Activated naive CD4-positive, alpha-beta T cell treated with anti-CD3 and anti-CD28 coated beads, Interleukin-2, amount 10 ng/mL, durations not matched to agents 7 days and 5 days (primary cell): Measurements from ENCODE around the gene QRFP.
"Not testable (repeated sequence)": the region's sequence is repeated elsewhere in the genome, so short reads cannot be mapped to it uniquely, and the experiment has no call there.

Experiments used
- CTCF ChIA-PET: fragments of 350-600 bp; sonication (Branson Sonifier 250); formaldehyde crosslinking; loops from one replicate; lab custom pipeline; 2021; ENCODE audit warnings: antibody characterized with exemption; lab: Charles Lee
- DNase-seq: peaks from one replicate; pipeline ENCODE4 v3.0.0-alpha.2; 2020
- H3K27ac Mint-ChIP-seq: one replicate; pipeline ENCODE4 v1.8.0; 2021; ENCODE audit warnings: mild to moderate bottlenecking, moderate library complexity, mixed read lengths
- H3K27me3 Mint-ChIP-seq: one replicate; pipeline ENCODE4 v1.8.0; 2021; ENCODE audit warnings: mild to moderate bottlenecking, mixed read lengths
- H3K36me3 Mint-ChIP-seq: one replicate; pipeline ENCODE4 v1.8.0; 2021; ENCODE audit warnings: mixed read lengths
- H3K4me1 Mint-ChIP-seq: one replicate; pipeline ENCODE4 v1.8.0; 2021; ENCODE audit warnings: mixed read lengths
- H3K4me3 Mint-ChIP-seq: one replicate; pipeline ENCODE4 v1.8.0; 2021; ENCODE audit warnings: mild to moderate bottlenecking, moderate library complexity, mixed read lengths
- H3K9me3 Mint-ChIP-seq: one replicate; pipeline ENCODE4 v1.8.0; 2021; ENCODE audit warnings: mixed read lengths

The QRFP gene

DNA sequence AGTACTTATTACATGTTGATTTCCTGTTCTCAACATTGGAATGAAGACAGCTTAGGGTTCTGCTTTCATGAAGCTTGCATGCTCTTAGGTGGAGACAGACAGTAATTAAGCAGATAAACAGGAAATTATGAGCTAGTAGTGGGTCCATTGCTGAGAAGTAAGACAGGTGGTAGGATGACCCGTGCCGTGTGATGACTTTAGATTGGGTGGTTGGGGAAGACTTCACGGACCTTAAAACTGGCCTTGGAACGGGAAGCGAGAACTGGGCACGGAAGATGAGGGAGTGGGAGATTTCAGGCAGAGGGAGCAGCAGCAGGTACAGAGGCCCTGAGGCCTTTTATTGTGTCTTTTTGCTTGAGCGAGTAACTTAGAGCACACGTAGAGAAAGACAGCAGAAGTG, 34.4 kb downstream of the QRFP start:
- Mint-ChIP-seq H3K4me3 (no peak overlapping the region), H3K9me3 (no peaks in the 10 kb centered on the region), H3K27me3 (no peaks in the 10 kb centered on the region), H3K4me1 (peaks cover under 1% of the 10 kb centered on the region), H3K36me3 (peaks cover 1% of the 10 kb centered on the region), H3K27ac (no peak overlapping the region)
- no peak for DNase-seq
- CTCF ChIA-PET: interaction anchor here (1.2 to 5.6 kb wide), 4 partner anchors 88 to 162 kb away, joined by 4 to 39 read pairs (median 13); no protein-coding TSS in a partner anchor

- CTCF ChIA-PET: interaction anchor here (0.7 to 5.6 kb wide), 5 partner anchors 87 to 176 kb away, joined by 3 to 39 read pairs (median 12); no protein-coding TSS in a partner anchor
- H3K27ac Mint-ChIP-seq: no peak overlapping the region
Measured at GRCh38 chr9:130861372-130862180, 35.0 kb downstream of the QRFP start.

DNA sequence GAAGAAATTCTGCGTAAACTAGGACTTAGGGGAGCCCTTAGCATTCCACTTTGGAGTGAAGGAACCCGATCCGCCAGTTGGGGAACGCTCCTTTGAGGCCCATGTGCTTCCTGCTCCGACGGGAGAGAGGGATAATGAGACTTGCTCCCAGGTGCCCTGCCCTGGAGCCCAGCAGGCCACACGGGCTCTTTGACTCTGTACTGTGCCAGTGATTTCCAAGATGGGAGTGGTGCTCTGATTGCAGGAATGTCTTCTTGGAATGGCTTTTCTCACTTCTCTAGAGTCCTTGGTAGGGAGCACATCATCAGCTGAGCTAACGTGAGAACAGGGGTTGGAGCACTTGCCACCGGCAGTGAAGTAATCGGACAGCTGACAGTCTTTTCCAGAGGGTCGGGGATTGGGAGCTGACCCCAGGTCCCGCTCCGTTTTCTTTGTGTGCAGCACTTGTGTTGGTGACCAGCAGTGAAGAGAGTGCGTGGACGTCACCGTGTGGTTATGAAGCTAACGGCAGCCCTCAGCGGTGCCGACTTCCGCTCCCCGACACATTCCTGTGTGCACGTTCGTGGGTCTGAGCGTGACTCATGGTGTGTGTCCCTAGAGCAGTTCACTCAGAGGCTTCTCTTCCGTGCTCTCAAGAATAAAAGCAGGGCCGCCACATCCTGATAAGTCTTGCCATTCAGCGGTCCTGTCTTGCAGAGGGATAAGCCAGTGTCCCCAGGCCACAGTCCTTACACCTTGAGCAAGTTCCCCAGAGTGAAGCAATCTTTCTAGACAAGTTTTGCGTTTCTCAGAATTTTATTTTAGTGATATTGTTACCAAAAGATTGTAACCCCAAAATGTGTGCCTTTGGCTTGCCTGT, 35.9 kb downstream of the QRFP start:
- Mint-ChIP-seq H3K4me1 (no peaks in the 10 kb centered on the region), H3K36me3 (no peaks in the 10 kb centered on the region), H3K27ac (no peak overlapping the region), H3K4me3 (no peak overlapping the region), H3K9me3 (no peaks in the 10 kb centered on the region), H3K27me3 (no peaks in the 10 kb centered on the region)
- CTCF ChIA-PET: interaction anchor here (0.7 to 1.3 kb wide), 2 partner anchors 86 to 175 kb away, joined by 3 read pairs; no protein-coding TSS in a partner anchor
- DNase-seq: no peak

More at GRCh38 chr9:130861372-130862180, 35.0 kb downstream of the QRFP start:
- no peaks in the 10 kb centered on the region for H3K9me3 Mint-ChIP-seq
- DNase-seq: no peak
- no peak overlapping the region for H3K4me3 Mint-ChIP-seq
- peaks cover 1% of the 10 kb centered on the region for H3K36me3 Mint-ChIP-seq
- H3K27me3 Mint-ChIP-seq: no peaks in the 10 kb centered on the region
- H3K4me1 Mint-ChIP-seq: no peaks in the 10 kb centered on the region

DNA sequence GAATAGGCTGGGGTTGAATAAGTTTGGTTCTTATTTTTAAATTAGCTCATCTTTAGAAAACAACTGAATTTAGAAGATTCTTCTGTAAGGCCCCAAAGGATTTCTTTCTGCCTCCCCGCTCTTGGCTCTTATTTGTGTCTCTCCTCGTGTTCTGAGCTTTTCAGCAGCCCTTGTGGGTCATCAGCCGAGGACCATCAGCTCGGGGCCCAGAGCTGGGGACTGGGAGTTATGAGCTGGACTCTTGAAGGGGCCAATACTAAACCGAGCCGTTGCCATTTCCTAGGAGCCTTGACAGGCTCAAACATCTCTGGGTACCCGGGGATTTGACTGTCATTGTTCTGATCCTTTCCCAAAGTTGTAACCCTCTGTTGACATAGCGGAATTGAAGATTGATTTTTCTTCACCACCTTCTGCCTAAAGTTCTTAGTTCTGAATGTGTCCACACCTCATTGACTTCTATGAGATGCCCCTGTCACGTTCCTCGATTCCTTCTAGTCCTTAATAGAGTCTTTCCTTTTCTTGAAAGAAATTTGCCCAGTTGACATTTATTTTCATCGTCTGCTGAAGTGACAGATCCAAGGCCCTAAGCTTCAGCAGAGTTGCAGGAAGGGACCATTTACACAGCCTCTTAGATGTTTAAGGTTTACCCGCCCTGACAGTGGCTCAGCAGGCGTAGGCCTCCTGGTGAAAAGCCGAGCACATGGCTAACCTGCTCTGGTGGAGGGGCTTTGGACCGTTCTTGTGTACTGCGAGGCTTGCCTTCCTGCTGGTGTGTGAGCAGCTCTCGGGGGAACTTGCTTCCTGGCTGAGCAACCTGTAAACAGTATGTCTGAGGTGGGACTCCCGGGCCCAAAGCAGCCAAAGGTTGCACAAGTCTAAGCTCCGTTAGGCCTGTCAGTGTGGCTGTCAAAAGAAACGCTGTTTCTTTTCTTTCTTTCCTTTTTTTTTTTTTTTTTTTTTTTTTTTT, 37.6 kb downstream of the QRFP start:
- H3K4me3 Mint-ChIP-seq: no peak overlapping the region
- H3K36me3 Mint-ChIP-seq: peaks cover 2% of the 10 kb centered on the region
- CTCF ChIA-PET: interaction anchor here (0.7 to 2.4 kb wide), 4 partner anchors 11 to 157 kb away, joined by 3 to 11 read pairs (median 4); no protein-coding TSS in a partner anchor
- no peaks in the 10 kb centered on the region for H3K4me1 Mint-ChIP-seq
- H3K9me3 Mint-ChIP-seq: no peaks in the 10 kb centered on the region
- no peaks in the 10 kb centered on the region for H3K27me3 Mint-ChIP-seq
- H3K27ac Mint-ChIP-seq: no peak overlapping the region
- no peak for DNase-seq

GRCh38 chr9:130857864-130858738, 38.5 kb downstream of the QRFP start:
- CTCF ChIA-PET: interaction anchor here (0.6 to 2.4 kb wide), 5 partner anchors 12 to 157 kb away, joined by 3 to 11 read pairs (median 5); no protein-coding TSS in a partner anchor
- no peak for DNase-seq
- Mint-ChIP-seq H3K27ac (no peak overlapping the region), H3K36me3 (peaks cover 2% of the 10 kb centered on the region), H3K4me1 (no peaks in the 10 kb centered on the region), H3K9me3 (no peaks in the 10 kb centered on the region), H3K27me3 (no peaks in the 10 kb centered on the region), H3K4me3 (no peak overlapping the region)

GRCh38 chr9:130856474-130856873, 40.1 kb downstream of the QRFP start:
- no peak for DNase-seq
- CTCF ChIA-PET: no interaction called here
- Mint-ChIP-seq H3K4me1 (no peaks in the 10 kb centered on the region), H3K27ac (no peak overlapping the region), H3K4me3 (no peak overlapping the region), H3K36me3 (peaks cover 2% of the 10 kb centered on the region), H3K27me3 (no peaks in the 10 kb centered on the region), H3K9me3 (no peaks in the 10 kb centered on the region)

GRCh38 chr9:130854835-130855234, 41.8 kb downstream of the QRFP start:
- H3K36me3 Mint-ChIP-seq: peaks cover 2% of the 10 kb centered on the region
- no peaks in the 10 kb centered on the region for H3K4me1 Mint-ChIP-seq
- no peak overlapping the region for H3K4me3 Mint-ChIP-seq
- H3K27ac Mint-ChIP-seq: no peak overlapping the region
- H3K9me3 Mint-ChIP-seq: no peaks in the 10 kb centered on the region
- DNase-seq: no peak
- CTCF ChIA-PET: interaction anchor here (1.5 to 1.6 kb wide), 2 partner anchors 11 to 13 kb away, joined by 4 to 5 read pairs; no protein-coding TSS in a partner anchor
- no peaks in the 10 kb centered on the region for H3K27me3 Mint-ChIP-seq

DNA sequence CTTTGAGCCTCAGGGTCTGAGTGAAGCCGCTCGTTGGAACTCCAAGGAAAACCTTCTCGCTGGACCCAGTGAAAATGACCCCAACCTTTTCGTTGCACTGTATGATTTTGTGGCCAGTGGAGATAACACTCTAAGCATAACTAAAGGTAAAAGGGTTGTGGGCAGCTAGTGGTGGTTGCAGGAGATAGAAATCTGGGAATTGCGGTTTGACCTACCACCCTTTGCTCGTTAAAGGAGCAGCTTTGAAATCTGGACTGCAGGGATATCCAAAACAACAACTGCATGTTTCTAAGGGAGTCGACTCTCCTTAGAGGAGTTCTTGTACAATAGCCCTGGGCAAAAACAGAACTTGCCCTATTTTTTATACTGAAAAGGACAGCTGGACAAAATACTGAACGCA, 42.5 kb downstream of the QRFP start:
- no peak for DNase-seq
- H3K27ac Mint-ChIP-seq: no peak overlapping the region
- no peaks in the 10 kb centered on the region for H3K4me1 Mint-ChIP-seq
- H3K27me3 Mint-ChIP-seq: no peaks in the 10 kb centered on the region
- peaks cover 2% of the 10 kb centered on the region for H3K36me3 Mint-ChIP-seq
- H3K4me3 Mint-ChIP-seq: no peak overlapping the region
- CTCF ChIA-PET: interaction anchor here (0.8 to 1.6 kb wide), 4 partner anchors 9 to 268 kb away, joined by 3 to 5 read pairs (median 4); no protein-coding TSS in a partner anchor
- H3K9me3 Mint-ChIP-seq: no peaks in the 10 kb centered on the region

GRCh38 chr9:130852801-130853200, 43.8 kb downstream of the QRFP start:
- H3K27me3 Mint-ChIP-seq: no peaks in the 10 kb centered on the region
- H3K36me3 Mint-ChIP-seq: peaks cover 2% of the 10 kb centered on the region
- CTCF ChIA-PET: interaction anchor here (1.0 kb wide), 1 partner anchor 78 kb away, joined by 3 read pairs; no protein-coding TSS in a partner anchor
- no peak for DNase-seq
- no peaks in the 10 kb centered on the region for H3K4me1 Mint-ChIP-seq
- no peak overlapping the region for H3K4me3 Mint-ChIP-seq
- H3K9me3 Mint-ChIP-seq: no peaks in the 10 kb centered on the region
- no peak overlapping the region for H3K27ac Mint-ChIP-seq

DNA sequence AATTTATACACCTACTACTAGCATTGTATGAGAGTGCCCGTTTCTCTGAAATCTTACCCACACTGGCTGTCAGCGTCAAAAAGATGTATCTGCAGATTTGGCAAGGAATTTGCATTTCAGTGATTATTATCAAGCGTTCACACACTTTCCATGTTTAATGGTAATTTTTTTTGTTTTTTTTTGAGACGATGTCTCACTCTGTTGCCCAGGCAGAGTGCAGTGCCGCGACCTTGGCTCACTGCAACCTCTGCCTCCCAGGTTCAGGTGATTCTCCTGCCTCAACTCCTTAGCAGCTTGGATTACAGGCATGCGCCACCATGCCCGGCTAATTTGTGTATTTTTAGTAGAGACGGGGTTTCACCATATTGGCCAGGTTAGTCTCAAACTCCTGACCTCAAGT, 47.3 kb downstream of the QRFP start:
- CTCF ChIA-PET: interaction anchor here (1.3 kb wide), 1 partner anchor 20 kb away, joined by 3 read pairs; no protein-coding TSS in a partner anchor
- no peak for DNase-seq
- Mint-ChIP-seq H3K27me3 (no peaks in the 10 kb centered on the region), H3K36me3 (no peaks in the 10 kb centered on the region), H3K27ac (no peak overlapping the region), H3K9me3 (no peaks in the 10 kb centered on the region), H3K4me3 (no peak overlapping the region), H3K4me1 (peaks cover under 1% of the 10 kb centered on the region)

DNA sequence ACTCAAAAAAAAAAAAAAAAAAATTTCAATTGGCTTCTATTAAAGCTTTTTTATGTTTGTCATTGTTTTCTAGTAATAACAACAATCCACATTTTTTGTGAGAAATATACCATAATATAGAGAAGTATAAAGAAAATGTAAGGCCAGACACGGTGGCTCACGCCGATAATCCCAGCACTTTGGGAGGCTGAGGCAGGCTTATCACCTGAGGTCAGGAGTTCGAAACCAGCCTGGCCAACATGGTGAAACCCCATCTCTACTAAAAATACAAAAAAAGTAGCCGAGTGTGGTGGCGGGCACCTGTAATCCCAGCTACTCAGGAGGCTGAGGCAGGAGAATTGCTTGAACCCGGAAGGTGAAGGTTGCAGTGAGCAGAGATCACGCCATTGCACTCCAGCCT, 48.1 kb downstream of the QRFP start:
- CTCF ChIA-PET: interaction anchor here (0.7 kb wide), 1 partner anchor 304 kb away, joined by 4 read pairs; no protein-coding TSS in a partner anchor
- H3K4me3 Mint-ChIP-seq, H3K9me3 Mint-ChIP-seq, H3K36me3 Mint-ChIP-seq, DNase-seq, H3K27ac Mint-ChIP-seq, H3K4me1 Mint-ChIP-seq, H3K27me3 Mint-ChIP-seq: not testable (repeated sequence)
